Suprapubic skin (tissue), 4 donors: Measurements from ENCODE around the gene COL5A1.

Experiments used
- EP300 ChIP-seq: sonication (generic); formaldehyde crosslinking; IDR thresholded peaks from one replicate; pipeline ENCODE4 v1.6.1; 2017; ENCODE audit warnings: antibody characterized with exemption
- POLR2A ChIP-seq, 2 donors: fragments of 450-650 bp; IDR thresholded peaks; one replicate each; pipeline ENCODE4 v1.6.1; 2017; ENCODE audit warnings: antibody characterized with exemption in 2 of 2, mild to moderate bottlenecking in 2 of 2, moderate library complexity in 2 of 2
- POLR2AphosphoS5 ChIP-seq, 3 donors: sonication (generic); formaldehyde crosslinking; IDR thresholded peaks; one replicate each; pipeline ENCODE4 v1.6.1; 2017; ENCODE audit warnings: antibody characterized with exemption in 3 of 3
- TF ChIP-seq, protein P1 (sequence below), 2 donors: fragments of 200-600 bp in 1 of 2; fragments of 450-650 bp in 1 of 2; sonication (generic) in 1 of 2; IDR thresholded peaks; one replicate each; pipeline ENCODE4 v1.5.1; 2016 to 2019; ENCODE audit warnings: antibody characterized with exemption in 2 of 2, mild to moderate bottlenecking in 1 of 2, moderate library complexity in 1 of 2

DNA sequence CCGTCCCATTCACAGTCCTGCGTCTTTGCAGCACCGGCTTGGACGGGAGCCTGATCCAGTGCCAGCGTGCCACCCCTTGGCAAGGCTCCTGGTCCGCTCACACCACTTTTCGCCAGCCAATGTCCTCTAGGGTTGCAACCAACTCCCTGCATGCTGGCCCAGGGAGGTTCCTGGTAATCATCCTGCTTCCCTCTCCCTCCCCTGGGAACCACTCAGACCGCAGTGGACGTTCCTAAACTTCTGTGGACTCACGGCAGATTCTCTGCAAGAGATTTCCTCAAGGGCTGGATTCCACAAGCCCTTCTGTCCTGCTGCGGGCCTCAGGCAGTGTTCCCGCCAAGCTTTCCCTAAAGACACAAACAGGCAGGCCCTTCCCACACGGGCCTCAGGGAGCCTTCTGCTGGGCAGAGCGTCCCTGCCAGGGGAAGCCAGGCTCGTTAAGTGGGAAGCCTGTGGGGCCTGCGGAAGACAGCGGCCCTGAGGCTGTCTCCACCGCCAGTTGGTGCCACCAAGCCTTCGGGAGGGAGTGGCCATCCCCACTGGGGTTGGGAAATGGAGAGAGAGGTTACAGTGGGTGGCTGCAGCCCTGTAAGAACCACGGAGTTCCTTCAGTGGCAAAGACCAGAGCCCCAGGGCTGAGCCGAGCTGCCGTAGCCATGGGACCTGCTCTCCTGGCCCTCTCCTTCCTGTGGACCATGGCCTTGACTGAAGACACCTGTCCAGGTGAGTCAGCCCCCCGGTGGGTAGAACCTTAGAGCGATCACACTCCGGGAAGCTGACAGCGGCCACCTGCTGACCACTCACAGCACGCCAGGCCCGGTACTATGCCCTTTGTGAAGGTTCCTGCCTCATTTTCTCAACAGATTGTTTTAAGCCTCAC, 222.6 kb downstream of the COL5A1 start:
- TF ChIP-seq, protein P1, sequence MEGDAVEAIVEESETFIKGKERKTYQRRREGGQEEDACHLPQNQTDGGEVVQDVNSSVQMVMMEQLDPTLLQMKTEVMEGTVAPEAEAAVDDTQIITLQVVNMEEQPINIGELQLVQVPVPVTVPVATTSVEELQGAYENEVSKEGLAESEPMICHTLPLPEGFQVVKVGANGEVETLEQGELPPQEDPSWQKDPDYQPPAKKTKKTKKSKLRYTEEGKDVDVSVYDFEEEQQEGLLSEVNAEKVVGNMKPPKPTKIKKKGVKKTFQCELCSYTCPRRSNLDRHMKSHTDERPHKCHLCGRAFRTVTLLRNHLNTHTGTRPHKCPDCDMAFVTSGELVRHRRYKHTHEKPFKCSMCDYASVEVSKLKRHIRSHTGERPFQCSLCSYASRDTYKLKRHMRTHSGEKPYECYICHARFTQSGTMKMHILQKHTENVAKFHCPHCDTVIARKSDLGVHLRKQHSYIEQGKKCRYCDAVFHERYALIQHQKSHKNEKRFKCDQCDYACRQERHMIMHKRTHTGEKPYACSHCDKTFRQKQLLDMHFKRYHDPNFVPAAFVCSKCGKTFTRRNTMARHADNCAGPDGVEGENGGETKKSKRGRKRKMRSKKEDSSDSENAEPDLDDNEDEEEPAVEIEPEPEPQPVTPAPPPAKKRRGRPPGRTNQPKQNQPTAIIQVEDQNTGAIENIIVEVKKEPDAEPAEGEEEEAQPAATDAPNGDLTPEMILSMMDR (IDR thresholded peaks at IDR 0.05) = no peak
- TF ChIP-seq EP300 (no peak), POLR2AphosphoS5 (IDR thresholded peaks at IDR 0.05) (no peak), POLR2A (IDR thresholded peaks at IDR 0.05) (no peak)
